Aorta (tissue), 5 donors: ENCODE measurements around the gene MRTFA. TPM values are rescaled to one million over a fixed set of nuclear protein-coding genes. Genes with fewer than 3 reads are reported as not detected.

Source experiments
- ATAC-seq: fragments of 200-7000 bp; cut with Tn5 transposase; one replicate; pipeline ENCODE4 v1.9.1; 2022; ENCODE audit warnings: moderate library complexity; ENCODE audit not compliant: low FRiP score
- DNase-seq, 2 donors: peaks; one replicate each; pipeline ENCODE4 v3.0.0-alpha.2; 2020
- H3K27ac ChIP-seq, 2 donors: one replicate each; pipeline ENCODE4 v1.5.1; 2013; ENCODE audit warnings: low read length in 2 of 2, mild to moderate bottlenecking in 2 of 2, moderate library complexity in 2 of 2, control low read depth in 1 of 2, inconsistent platforms in 1 of 2, low read depth in 1 of 2
- H3K27me3 ChIP-seq, 2 donors: one replicate each; pipeline ENCODE4 v1.6.1; 2013; ENCODE audit warnings: control low read depth in 1 of 2, low read length in 1 of 2, mild to moderate bottlenecking in 1 of 2, moderate library complexity in 1 of 2; ENCODE audit not compliant: insufficient read depth in 2 of 2, control insufficient read depth in 1 of 2
- H3K36me3 ChIP-seq, 2 donors: one replicate each; pipeline ENCODE4 v1.6.1; 2013; ENCODE audit warnings: control low read depth in 1 of 2, low read length in 1 of 2, mild to moderate bottlenecking in 1 of 2; ENCODE audit not compliant: insufficient read depth in 2 of 2, control insufficient read depth in 1 of 2
- H3K4me1 ChIP-seq, 2 donors: one replicate each; pipeline ENCODE4 v1.6.1; 2013; ENCODE audit warnings: low read length in 2 of 2, control low read depth in 1 of 2, mild to moderate bottlenecking in 1 of 2, moderate library complexity in 1 of 2; ENCODE audit not compliant: insufficient read depth in 2 of 2, control insufficient read depth in 1 of 2
- H3K4me3 ChIP-seq, 2 donors: one replicate each; pipeline ENCODE4 v1.5.1; 2013; ENCODE audit warnings: low read length in 2 of 2, control low read depth in 1 of 2, mild to moderate bottlenecking in 1 of 2
- H3K9me3 ChIP-seq: one replicate; pipeline ENCODE4 v1.6.1; 2013; ENCODE audit warnings: mild to moderate bottlenecking, low read length; ENCODE audit not compliant: control insufficient read depth
- WGBS, 2 donors: extraction: QIAGEN DNeasy Blood & Tissue Kit; methylation state at CpG; one replicate each; pipeline ENCODE4 v1.1.7; 2013; 5-methylcytosine and 5-hydroxymethylcytosine counted together
- intact Hi-C, 2 donors: fragments of 100-400 bp; cut with DNase I; formaldehyde crosslinking; loops; one replicate each; pipeline versions ENCODE4 v1.14.2 to v1.15.0; 2022
- polyA plus RNA-seq, 2 donors: library from polyadenylated mRNA; stranded (reverse); fragments of 200-250 nt; gene quantifications; one replicate each; pipeline ENCODE4 v1.2.3, GENCODE V29; 2013
- total RNA-seq, 2 donors: library from RNA; stranded (reverse); fragmentation: NEBNext Ultra II Directional; extraction: Animal tissue kit (Norgen Biotek cat#: 25700); gene quantifications; one replicate each; pipeline ENCODE4 v1.2.1, GENCODE V29; 2021
- donor health status: healthy with polysubstance abuse.
- donor health status: Bipolar disorder and iron deficiency.
- donor health status: DM: no; HTN: no; CAD: no.
- donor health status: DM: no; HTN: no; CAD: no.
- donor health status: DM: yes; HTN: yes; CAD: no.

MRTFA gene
- total and polyA plus RNA-seq, 4 donors: 12.9 to 77.4 (median 51.9) TPM

DNA sequence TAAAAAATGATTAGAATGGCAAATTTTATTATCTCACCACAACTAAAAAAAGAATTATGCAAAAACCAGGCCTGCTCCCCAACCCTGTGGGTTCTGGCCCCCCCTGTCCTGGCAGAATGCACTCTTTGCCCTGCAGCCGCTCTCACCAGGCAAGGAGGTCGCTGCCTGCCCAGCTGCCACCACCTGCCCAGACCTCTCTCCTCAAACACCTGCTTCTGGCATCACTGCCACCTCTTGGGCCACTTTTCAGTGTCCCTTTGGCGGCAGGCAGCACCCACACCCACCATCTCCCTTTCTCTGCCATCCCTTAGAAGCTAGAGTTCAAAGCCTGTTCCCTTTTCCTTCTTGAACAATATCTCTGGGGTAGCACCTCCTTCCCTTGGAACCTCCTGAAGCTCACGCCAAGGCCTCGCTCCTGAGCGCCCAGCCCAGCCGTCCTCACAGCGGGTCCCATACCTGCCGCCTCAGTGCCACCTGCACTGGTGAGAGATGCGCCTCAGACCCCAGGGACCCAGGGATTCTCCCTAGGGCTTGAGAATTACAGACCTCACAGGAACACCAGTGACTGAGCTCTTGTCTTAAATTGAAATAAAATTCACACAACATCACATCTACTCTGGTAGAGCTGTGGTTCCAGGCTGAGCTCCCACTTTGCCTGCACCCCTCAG lies 221.5 kb downstream of the MRTFA start:
- Histone ChIP-seq H3K27me3 (no peaks in the 10 kb centered on the region), H3K27ac (no peak overlapping the region), H3K36me3 (peaks cover 0 to 9% of the 10 kb centered on the region in 2 donors), H3K4me3 (no peak overlapping the region), H3K4me1 (no peaks in the 10 kb centered on the region), H3K9me3 (no peaks in the 10 kb centered on the region)
- no peak for ATAC-seq
- DNase-seq: peak in 1 of 2 donors; percentile 74
- intact Hi-C loops: no loop called here
- 89 to 90% methylated on average over 10 of the region's 10 CpGs for WGBS, 2 donors

DNA sequence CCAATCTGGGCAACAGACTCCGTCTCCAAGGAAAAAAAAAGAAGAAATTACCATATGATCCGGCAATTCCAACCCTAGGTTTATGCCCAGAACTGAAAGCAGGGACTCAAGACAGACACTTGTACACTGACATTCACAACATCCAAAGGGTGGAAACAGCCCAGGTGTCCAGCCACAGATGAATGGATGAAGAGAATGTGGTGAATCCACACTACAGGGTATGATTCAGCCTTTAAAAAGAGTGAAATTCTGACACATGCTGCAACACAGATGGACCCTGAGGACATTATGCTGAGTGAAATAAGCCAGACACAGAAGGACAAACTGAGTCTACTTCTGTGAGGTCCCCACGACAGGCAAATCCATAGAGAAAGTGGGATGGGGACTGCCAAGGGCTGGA lies 222.2 kb downstream of the MRTFA start:
- H3K27ac ChIP-seq: no peak overlapping the region
- 35 to 39% methylated on average over 3 of the region's 3 CpGs for WGBS, 2 donors
- ATAC-seq: no peak
- no peak overlapping the region for H3K4me3 ChIP-seq
- no peaks in the 10 kb centered on the region for H3K9me3 ChIP-seq
- H3K27me3 ChIP-seq: no peaks in the 10 kb centered on the region
- intact Hi-C loops: no loop called here
- H3K4me1 ChIP-seq: no peaks in the 10 kb centered on the region
- peaks cover 0 to 7% of the 10 kb centered on the region in 2 donors for H3K36me3 ChIP-seq
- no peak for DNase-seq

DNA sequence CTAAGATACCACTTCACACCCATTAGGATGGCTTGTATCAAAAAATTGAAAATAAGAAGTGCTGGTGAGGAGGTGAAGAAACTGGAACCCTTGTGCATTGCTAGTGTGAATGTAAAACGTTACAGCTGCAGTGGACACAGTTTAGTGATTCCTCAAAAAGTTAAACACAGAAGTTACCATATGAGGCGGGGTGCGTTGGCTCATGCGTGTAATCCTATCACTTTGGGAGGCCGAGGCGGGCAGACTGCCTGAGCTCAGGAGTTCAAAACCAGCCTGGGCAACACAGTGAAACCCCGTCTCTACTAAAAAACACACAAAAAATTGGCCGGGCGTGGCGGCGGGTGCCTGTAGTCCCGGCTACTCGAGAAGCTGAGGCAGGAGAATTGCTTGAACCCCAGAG lies 222.6 kb downstream of the MRTFA start:
- no peaks in the 10 kb centered on the region for H3K4me1 ChIP-seq
- ATAC-seq: no peak
- H3K27ac ChIP-seq: no peak overlapping the region
- H3K9me3 ChIP-seq: no peaks in the 10 kb centered on the region
- intact Hi-C loops: no loop called here
- peak in 1 of 2 donors; percentile 62 for DNase-seq
- H3K36me3 ChIP-seq: peaks cover 0 to 3% of the 10 kb centered on the region in 2 donors
- WGBS, 2 donors: 85 to 88% methylated on average over 13 of the region's 13 CpGs
- H3K27me3 ChIP-seq: no peaks in the 10 kb centered on the region
- H3K4me3 ChIP-seq: no peak overlapping the region

DNA sequence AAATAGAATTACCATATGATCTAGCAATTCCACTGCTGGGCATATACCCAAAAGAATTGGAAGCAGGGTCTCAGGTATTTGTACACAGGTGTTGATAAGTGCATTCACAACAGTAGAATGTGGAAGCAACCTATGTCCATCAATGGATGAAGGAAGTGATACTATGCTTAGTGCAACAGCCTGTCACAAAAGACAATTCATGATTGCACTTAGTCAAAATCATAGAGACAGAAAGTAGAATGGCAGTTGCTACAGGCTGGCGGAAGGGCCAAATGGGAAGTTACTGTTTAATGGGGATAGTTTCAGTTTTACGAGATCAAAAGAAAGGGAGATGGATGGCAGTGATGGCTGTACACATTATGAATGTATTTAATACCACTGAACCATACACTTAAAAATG lies 224.1 kb downstream of the MRTFA start:
- Histone ChIP-seq H3K9me3 (no peaks in the 10 kb centered on the region), H3K27me3 (no peaks in the 10 kb centered on the region), H3K27ac (no peak overlapping the region), H3K4me1 (no peaks in the 10 kb centered on the region), H3K4me3 (no peak overlapping the region), H3K36me3 (peaks cover 0 to 3% of the 10 kb centered on the region in 2 donors)
- 92 to 97% methylated on average over 2 of the region's 2 CpGs for WGBS, 2 donors
- ATAC-seq: no peak
- intact Hi-C loops: no loop called here
- DNase-seq: no peak

DNA sequence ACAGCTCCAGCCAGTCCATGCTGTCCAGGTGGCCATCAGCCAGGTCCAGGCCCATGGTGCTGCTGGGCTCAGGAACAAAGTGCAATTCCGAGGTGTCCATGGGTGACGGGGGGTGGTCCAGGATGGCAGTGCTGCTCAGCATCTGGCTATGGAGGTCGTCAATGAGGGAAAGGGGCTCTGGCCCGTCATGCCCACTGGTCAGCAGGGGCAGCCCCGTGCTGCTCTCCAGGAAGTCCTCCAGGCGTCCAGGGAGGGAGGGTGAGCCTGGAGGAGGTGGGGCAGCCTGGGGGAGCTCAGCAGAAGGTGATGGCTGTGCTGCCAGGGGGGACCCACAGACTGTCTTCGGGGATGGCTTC lies 225.0 kb downstream of the MRTFA start:
- intact Hi-C loops: no loop called here
- Histone ChIP-seq H3K27ac (no peak overlapping the region), H3K4me1 (no peaks in the 10 kb centered on the region), H3K27me3 (no peaks in the 10 kb centered on the region), H3K36me3 (peaks cover 0 to 7% of the 10 kb centered on the region in 2 donors), H3K4me3 (no peak overlapping the region), H3K9me3 (no peaks in the 10 kb centered on the region)
- no peak for ATAC-seq
- 83 to 86% methylated on average over 7 of the region's 7 CpGs for WGBS, 2 donors
- peak in 1 of 2 donors; percentile 69 for DNase-seq

DNA sequence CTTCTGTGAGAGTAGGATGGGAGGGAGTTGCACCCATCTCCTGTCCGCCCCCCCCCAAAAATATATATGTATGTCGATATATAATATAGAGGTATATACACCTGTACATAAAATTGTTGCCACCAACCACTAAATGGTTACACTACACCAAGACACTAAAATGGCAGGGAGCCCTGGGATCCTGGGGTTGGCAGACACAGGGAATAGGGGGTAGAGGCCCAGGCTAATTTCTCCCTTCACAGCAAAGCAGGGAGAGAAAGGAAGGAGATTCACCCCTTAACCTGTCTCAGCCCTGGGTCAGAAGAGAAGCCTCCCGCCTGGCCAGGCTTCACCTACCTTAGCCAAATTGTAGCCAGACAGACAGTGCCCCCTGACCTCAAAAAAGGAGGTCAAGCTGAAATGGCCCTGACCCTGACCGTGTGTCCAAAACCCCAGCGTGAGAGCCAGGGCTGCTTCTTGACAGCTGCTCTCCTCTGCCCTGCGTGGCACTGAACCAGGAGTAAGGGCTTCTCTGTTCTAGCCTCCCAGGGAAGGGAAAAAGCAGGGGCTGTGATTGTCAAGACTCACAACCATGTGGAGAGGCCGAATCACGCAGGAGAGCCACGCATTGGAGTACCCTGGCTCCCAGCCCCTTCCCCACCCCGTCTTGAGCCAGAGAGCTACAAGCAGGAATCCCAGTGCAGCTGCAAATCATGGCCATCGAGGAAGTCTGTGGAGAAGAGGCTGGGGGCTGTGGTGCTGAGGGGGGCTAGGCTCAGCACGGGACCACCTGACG lies 225.6 kb downstream of the MRTFA start:
- intact Hi-C loops: no loop called here
- Histone ChIP-seq H3K9me3 (no peaks in the 10 kb centered on the region), H3K36me3 (peaks cover 0 to 7% of the 10 kb centered on the region in 2 donors), H3K4me1 (no peaks in the 10 kb centered on the region), H3K4me3 (no peak overlapping the region), H3K27me3 (no peaks in the 10 kb centered on the region), H3K27ac (no peak overlapping the region)
- peak in 1 of 2 donors; percentile 16 for DNase-seq
- no peak for ATAC-seq
- WGBS, 2 donors: 85 to 87% methylated on average over 13 of the region's 13 CpGs

DNA sequence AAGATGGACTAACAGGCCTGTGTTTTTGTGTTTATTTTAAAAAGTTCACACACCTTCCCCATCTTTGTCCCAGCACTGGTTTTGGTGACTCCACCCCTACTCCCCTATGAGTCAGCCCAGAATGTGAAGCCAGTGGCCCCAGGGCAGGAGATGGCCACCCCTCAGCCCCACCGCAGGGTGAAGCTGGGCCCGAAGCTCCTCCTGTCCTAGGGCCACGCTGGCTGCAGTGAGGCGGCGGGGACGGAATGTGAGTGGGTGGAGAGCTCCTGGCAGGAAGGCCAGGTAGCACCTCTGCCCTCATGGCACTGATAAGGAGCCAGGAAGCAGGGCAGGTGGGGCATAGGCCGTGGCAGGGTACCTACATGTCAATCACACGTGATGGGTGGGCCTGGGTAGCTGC lies 226.2 kb downstream of the MRTFA start:
- DNase-seq (peak in 1 of 2 donors; percentile 54), ATAC-seq (no peak)
- H3K4me1 ChIP-seq: no peaks in the 10 kb centered on the region
- 79 to 82% methylated on average over 8 of the region's 8 CpGs for WGBS, 2 donors
- peaks cover 0 to 7% of the 10 kb centered on the region in 2 donors for H3K36me3 ChIP-seq
- H3K9me3 ChIP-seq: no peaks in the 10 kb centered on the region
- no peak overlapping the region for H3K27ac ChIP-seq
- intact Hi-C loops: no loop called here
- H3K4me3 ChIP-seq: no peak overlapping the region
- H3K27me3 ChIP-seq: no peaks in the 10 kb centered on the region

DNA sequence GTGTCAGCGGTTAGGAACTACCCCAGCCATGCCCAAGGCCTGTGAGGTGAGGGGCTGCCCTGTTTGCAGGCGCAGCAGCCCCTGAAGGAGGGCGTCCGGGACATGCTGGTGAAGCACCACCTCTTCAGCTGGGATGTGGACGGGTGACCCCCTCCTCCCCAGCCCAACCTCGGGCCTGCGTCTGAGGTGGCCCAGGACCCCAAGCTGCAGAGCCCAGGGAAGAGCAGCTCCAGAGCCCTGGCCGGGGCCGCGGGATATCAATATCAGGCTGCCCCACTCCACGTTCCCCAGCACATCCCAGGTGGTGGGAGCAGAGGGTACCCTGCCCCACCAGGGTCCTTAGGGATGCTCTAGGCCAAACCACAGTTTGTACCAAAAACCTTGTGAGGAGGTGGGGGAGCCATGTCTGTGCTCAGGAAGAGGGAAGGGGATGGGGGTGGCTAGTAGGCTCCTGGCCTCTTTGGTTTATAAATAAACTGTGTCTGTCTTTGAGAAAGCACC lies 226.9 kb downstream of the MRTFA start:
- no peak for ATAC-seq
- intact Hi-C loops: no loop called here
- Histone ChIP-seq H3K27me3 (no peaks in the 10 kb centered on the region), H3K27ac (no peak overlapping the region), H3K4me3 (no peak overlapping the region), H3K36me3 (peaks cover 0 to 7% of the 10 kb centered on the region in 2 donors), H3K9me3 (no peaks in the 10 kb centered on the region), H3K4me1 (no peaks in the 10 kb centered on the region)
- WGBS, 2 donors: 89% methylated on average over 11 of the region's 11 CpGs
- peak in 1 of 2 donors; percentile 63 for DNase-seq
